GM12878 (cell line): Measurements from ENCODE around the gene POLK. TPM values are rescaled to one million over a fixed set of nuclear protein-coding genes. Genes with fewer than 3 reads are reported as not detected.
A peak's percentile ranks its signal among the peaks of the same experiment; 100 is the strongest.

Experiments used
- ATAC-seq: fragments of 200-7000 bp; cut with Tn5 transposase; 3 replicates; pipeline ENCODE4 v1.9.1; 2020; ENCODE audit warnings: mild to moderate bottlenecking, moderate library complexity
- BruUV-seq: library from RNA; stranded (reverse); fragments of 400-500 nt; replicated peaks from 2 replicates; lab custom pipeline; 2021; lab: Mats Ljungman, UMichigan
- CTCF ChIA-PET: fragments of 300-600 bp; sonication (Branson Sonifier 250); formaldehyde crosslinking; extraction: SDS; loops from one replicate; lab custom pipeline; 2021; ENCODE audit warnings: inconsistent platforms; lab: Yijun Ruan, JAX
- POLR2A ChIA-PET: fragments of 350-600 bp; formaldehyde crosslinking; extraction: SDS; loops from one replicate; lab custom pipeline; 2021; ENCODE audit warnings: inconsistent platforms; lab: Charles Lee
- RAD21 ChIA-PET: fragments of 300-600 bp; sonication (Branson Sonifier 250); formaldehyde crosslinking; loops from one replicate; lab custom pipeline; 2023; ENCODE audit warnings: antibody characterized with exemption; ENCODE audit not compliant: unreplicated experiment; lab: Charles Lee
- SMC1A ChIA-PET: fragments of 300-600 bp; sonication (Branson Sonifier 250); formaldehyde crosslinking; loops from one replicate; lab custom pipeline; 2023; ENCODE audit not compliant: unreplicated experiment, uncharacterized antibody; lab: Charles Lee
- DNase-seq: peaks from one replicate; pipeline ENCODE4 v3.0.0-alpha.2; 2011; ENCODE audit warnings: low read depth, low spot score
- FAIRE-seq: peaks from 3 replicates; lab custom pipeline; 2011; peaks lifted over from hg19 to GRCh38; lab: Jason Lieb, UNC
- H2AFZ ChIP-seq: 2 replicates; pipeline ENCODE4 v1.6.0; 2011; ENCODE audit warnings: low read depth, low read length, control low read depth; ENCODE audit not compliant: control insufficient read depth
- H3K27ac ChIP-seq: 2 replicates; pipeline ENCODE4 v1.5.1; 2011; ENCODE audit warnings: control low read depth; ENCODE audit not compliant: control insufficient read depth, insufficient read depth
- H3K27me3 ChIP-seq, 2 experiments: replicated peaks in 1 of 2; 2 replicates each; pipeline versions ENCODE4 v1.6.0 to v1.6.1; 2011; ENCODE audit warnings: low read length in 1 of 2; ENCODE audit not compliant: control insufficient read depth in 2 of 2, insufficient read depth in 2 of 2
- H3K36me3 ChIP-seq, 2 experiments: 2 replicates each; pipeline ENCODE4 v1.5.1; 2011; ENCODE audit warnings: low read length in 1 of 2; ENCODE audit not compliant: control insufficient read depth in 2 of 2, insufficient read depth in 2 of 2
- H3K4me1 ChIP-seq: 2 replicates; pipeline ENCODE4 v1.6.1; 2011; ENCODE audit warnings: mild to moderate bottlenecking, low read length, moderate library complexity, mixed read lengths; ENCODE audit not compliant: control insufficient read depth, insufficient read depth
- H3K4me2 ChIP-seq: 2 replicates; pipeline ENCODE4 v1.6.0; 2011; ENCODE audit warnings: control low read depth; ENCODE audit not compliant: control insufficient read depth, insufficient read depth
- H3K4me3 ChIP-seq: fragments of 200-600 bp; sonication (generic); 2 replicates; pipeline ENCODE4 v1.5.1; 2016
- H3K79me2 ChIP-seq: 2 replicates; pipeline ENCODE4 v1.6.0; 2011; ENCODE audit warnings: low read length; ENCODE audit not compliant: control insufficient read depth, insufficient read depth
- H3K9ac ChIP-seq: 2 replicates; pipeline ENCODE4 v1.8.0; 2011; ENCODE audit warnings: low read length, control low read depth, mixed read lengths; ENCODE audit not compliant: control insufficient read depth, insufficient read depth
- H3K9me3 ChIP-seq: replicated peaks from 3 replicates; pipeline ENCODE4 v1.5.1; 2011; ENCODE audit warnings: mild to moderate bottlenecking, low read length; ENCODE audit not compliant: control insufficient read depth, insufficient read depth
- H4K20me1 ChIP-seq: 2 replicates; pipeline ENCODE4 v1.6.0; 2011; ENCODE audit not compliant: control insufficient read depth, insufficient read depth
- DPF2 ChIP-seq: fragments of 450-650 bp; IDR thresholded peaks from 2 replicates; pipeline ENCODE4 v1.6.1; 2017; ENCODE audit warnings: mild to moderate bottlenecking
- FOS ChIP-seq: IDR thresholded peaks from 3 replicates; pipeline ENCODE4 v1.6.1; 2011; ENCODE audit warnings: borderline replicate concordance; ENCODE audit not compliant: insufficient read length; ENCODE audit errors: extremely low read depth
- GATAD2B ChIP-seq: fragments of 450-650 bp; conservative IDR thresholded peaks from 2 replicates; pipeline ENCODE4 v1.6.1; 2017; ENCODE audit warnings: low read depth, mild to moderate bottlenecking, moderate library complexity
- NR2F1 ChIP-seq: fragments of 450-650 bp; conservative IDR thresholded peaks from 2 replicates; pipeline ENCODE4 v1.6.1; 2017; ENCODE audit warnings: mild to moderate bottlenecking
- SPI1 ChIP-seq: IDR thresholded peaks from 2 replicates; pipeline ENCODE4 v1.6.1; 2011; ENCODE audit warnings: low read depth, mild to moderate bottlenecking, low read length, moderate library complexity, borderline replicate concordance; ENCODE audit not compliant: insufficient read depth
- WRNIP1 ChIP-seq: IDR thresholded peaks from 2 replicates; pipeline ENCODE4 v1.6.1; 2011; ENCODE audit warnings: low read depth, low read length, improper control_type of control experiment, borderline replicate concordance
- WGBS: methylation state at CpG from one replicate; pipeline ENCODE4 v1.1.6; 2016; ENCODE audit warnings: low lambda C conversion rate; ENCODE audit not compliant: insufficient replicate concordance, insufficient coverage; ENCODE audit errors: missing lambda C conversion rate; 5-methylcytosine and 5-hydroxymethylcytosine counted together
- in situ Hi-C: fragments of 300-500 bp; cut with MboI; formaldehyde crosslinking; loops from 9 replicates; pipeline ENCODE4 v1.14.3; 2018; ENCODE audit warnings: mixed read lengths
- intact Hi-C: fragments of 100-400 bp; cut with micrococcal nuclease; formaldehyde crosslinking; loops from one replicate; pipeline ENCODE4 v1.14.2; 2022; ENCODE audit not compliant: unreplicated experiment
- polyA plus RNA-seq, 11 experiments: library from polyadenylated mRNA; depleted of rRNA in 4 of 11; unstranded in 6 of 11; stranded (reverse) in 5 of 11; fragments of >200 nt; fragmentation: Nextera tagmentation in 4 of 11; fragmentation: Illumina TruSeq in 1 of 11; extraction: Ambion mirVana in 4 of 11; extraction: Trizol in 1 of 11; gene quantifications; 1 replicate in 1 of 11; 2 replicates in 10 of 11; pipeline versions ENCODE4 v1.2.1 to v1.2.3, GENCODE V29; 2011 to 2016; ENCODE audit warnings: inconsistent platforms in 2 of 11, missing spikeins in 2 of 11, low read depth in 1 of 11
- total RNA-seq, 4 experiments: library from RNA; depleted of rRNA in 3 of 4; stranded (reverse); fragments of >200 nt in 3 of 4; fragmentation: Illumina TruSeq in 1 of 4; extraction: Trizol in 1 of 4; gene quantifications; 2 replicates each; pipeline versions ENCODE4 v1.2.1 to v1.2.3, GENCODE V29; 2013 to 2021
- TF ChIP-seq, protein P1 (sequence below): fragments of 450-650 bp; IDR thresholded peaks from 2 replicates; pipeline ENCODE4 v1.6.1; 2016; ENCODE audit warnings: mild to moderate bottlenecking, moderate library complexity, borderline replicate concordance

Gene POLK
- total and polyA plus RNA-seq, 10 of the 15 experiments (the other 5 are each of a cell fraction or from before 2014, with no cell fraction given) = 10.4 to 47.6 (median 29.0) TPM

DNA sequence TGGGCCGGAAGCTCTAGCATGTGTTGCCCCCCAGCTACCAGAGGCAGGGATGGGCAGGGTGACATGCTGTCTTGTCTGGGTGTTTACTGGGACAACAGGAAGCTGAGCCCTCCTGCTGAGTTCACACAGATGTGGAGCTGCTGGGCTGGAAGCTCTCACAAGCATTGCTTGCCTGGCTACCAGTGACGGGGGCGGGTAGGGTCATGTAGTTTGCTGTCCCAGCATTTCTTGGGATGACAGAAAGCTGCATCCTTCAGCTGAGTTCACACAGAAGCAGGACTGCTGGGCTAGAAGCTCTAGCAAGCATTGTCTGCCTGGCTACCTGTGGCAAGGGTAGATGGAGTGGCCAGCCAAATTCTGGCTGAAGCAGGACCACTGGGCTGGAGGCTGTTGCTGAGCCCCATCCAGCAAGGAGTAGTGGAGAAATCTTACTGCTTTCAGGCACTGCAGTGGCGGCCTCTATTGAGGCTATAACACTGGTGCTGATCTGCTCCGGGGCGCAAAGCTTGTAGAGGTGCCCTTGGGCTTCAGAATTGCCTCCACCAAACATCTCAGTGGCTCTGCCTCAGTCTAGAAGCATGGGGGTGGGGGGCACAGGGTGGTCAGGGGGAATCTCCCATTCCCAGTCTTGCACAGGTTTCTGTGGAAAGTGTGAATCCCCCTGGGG lies 25.1 kb downstream of the POLK start:
- Histone ChIP-seq H3K9me3 (peaks cover 22% of the 10 kb centered on the region), H3K4me3 (no peak overlapping the region), H3K36me3 (peaks cover 0 to 8% of the 10 kb centered on the region in 2 experiments; a peak in 3 of 4 replicates), H3K9ac (no peak overlapping the region), H3K4me1 (no peaks in the 10 kb centered on the region), H2AFZ (no peak overlapping the region), H3K27ac (no peak overlapping the region), H3K4me2 (no peak overlapping the region), H4K20me1 (no peaks in the 10 kb centered on the region), H3K79me2 (peaks cover 63% of the 10 kb centered on the region), H3K27me3 (no peaks in the 10 kb centered on the region)
- TF ChIP-seq NR2F1 (no peak), GATAD2B (no peak), SPI1 (no peak), FOS (no peak), DPF2 (no peak), WRNIP1 (no peak)
- TF ChIP-seq, protein P1, sequence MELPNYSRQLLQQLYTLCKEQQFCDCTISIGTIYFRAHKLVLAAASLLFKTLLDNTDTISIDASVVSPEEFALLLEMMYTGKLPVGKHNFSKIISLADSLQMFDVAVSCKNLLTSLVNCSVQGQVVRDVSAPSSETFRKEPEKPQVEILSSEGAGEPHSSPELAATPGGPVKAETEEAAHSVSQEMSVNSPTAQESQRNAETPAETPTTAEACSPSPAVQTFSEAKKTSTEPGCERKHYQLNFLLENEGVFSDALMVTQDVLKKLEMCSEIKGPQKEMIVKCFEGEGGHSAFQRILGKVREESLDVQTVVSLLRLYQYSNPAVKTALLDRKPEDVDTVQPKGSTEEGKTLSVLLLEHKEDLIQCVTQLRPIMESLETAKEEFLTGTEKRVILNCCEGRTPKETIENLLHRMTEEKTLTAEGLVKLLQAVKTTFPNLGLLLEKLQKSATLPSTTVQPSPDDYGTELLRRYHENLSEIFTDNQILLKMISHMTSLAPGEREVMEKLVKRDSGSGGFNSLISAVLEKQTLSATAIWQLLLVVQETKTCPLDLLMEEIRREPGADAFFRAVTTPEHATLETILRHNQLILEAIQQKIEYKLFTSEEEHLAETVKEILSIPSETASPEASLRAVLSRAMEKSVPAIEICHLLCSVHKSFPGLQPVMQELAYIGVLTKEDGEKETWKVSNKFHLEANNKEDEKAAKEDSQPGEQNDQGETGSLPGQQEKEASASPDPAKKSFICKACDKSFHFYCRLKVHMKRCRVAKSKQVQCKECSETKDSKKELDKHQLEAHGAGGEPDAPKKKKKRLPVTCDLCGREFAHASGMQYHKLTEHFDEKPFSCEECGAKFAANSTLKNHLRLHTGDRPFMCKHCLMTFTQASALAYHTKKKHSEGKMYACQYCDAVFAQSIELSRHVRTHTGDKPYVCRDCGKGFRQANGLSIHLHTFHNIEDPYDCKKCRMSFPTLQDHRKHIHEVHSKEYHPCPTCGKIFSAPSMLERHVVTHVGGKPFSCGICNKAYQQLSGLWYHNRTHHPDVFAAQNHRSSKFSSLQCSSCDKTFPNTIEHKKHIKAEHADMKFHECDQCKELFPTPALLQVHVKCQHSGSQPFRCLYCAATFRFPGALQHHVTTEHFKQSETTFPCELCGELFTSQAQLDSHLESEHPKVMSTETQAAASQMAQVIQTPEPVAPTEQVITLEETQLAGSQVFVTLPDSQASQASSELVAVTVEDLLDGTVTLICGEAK = no peak
- ATAC-seq = peak; percentile 30; the same call in 2 of the 3 replicates
- DNase-seq = no peak
- CTCF ChIA-PET = interaction anchor here (1.0 kb wide), 1 partner anchor 132 kb away, joined by 3 read pairs; no protein-coding TSS in a partner anchor
- in situ Hi-C loops = no loop called here
- RAD21 ChIA-PET = interaction anchor here (1.6 to 2.3 kb wide), 2 partner anchors 20 to 39 kb away, joined by 6 to 7 read pairs; no protein-coding TSS in a partner anchor
- no TSS peak for BruUV-seq
- 89% methylated on average over 6 of the region's 6 CpGs for WGBS
- no peak for FAIRE-seq
- SMC1A ChIA-PET = interaction anchor here (2.3 kb wide), 1 partner anchor 12 kb away, joined by 7 read pairs; no protein-coding TSS in a partner anchor
- POLR2A ChIA-PET = interaction anchor here (1.0 kb wide), 1 partner anchor 12 kb away, joined by 3 read pairs; no protein-coding TSS in a partner anchor
- intact Hi-C loops = no loop called here
